DND-41 (cell line): ENCODE data around the gene ABHD16A.

Source experiments
- CTCF ChIP-seq: IDR thresholded peaks from 2 replicates; pipeline ENCODE4 v1.5.1; 2012; ENCODE audit warnings: borderline replicate concordance, low read length, moderate library complexity, mild to moderate bottlenecking; ENCODE audit not compliant: poor library complexity, severe bottlenecking; ENCODE audit errors: extremely low read depth
- EZH2 ChIP-seq: IDR thresholded peaks from 3 replicates; pipeline ENCODE4 v1.6.1; 2012; ENCODE audit warnings: borderline replicate concordance, low read depth, mild to moderate bottlenecking, moderate library complexity, low read length, inconsistent platforms; ENCODE audit not compliant: severe bottlenecking

GRCh38 chr6:31691564-31692108 is 11.5 kb downstream of the ABHD16A start:
- TF ChIP-seq CTCF: no peak
- TF ChIP-seq EZH2: no peak
